Measurements from ENCODE around the gene IRAK1.

IRAK1 gene

DNA sequence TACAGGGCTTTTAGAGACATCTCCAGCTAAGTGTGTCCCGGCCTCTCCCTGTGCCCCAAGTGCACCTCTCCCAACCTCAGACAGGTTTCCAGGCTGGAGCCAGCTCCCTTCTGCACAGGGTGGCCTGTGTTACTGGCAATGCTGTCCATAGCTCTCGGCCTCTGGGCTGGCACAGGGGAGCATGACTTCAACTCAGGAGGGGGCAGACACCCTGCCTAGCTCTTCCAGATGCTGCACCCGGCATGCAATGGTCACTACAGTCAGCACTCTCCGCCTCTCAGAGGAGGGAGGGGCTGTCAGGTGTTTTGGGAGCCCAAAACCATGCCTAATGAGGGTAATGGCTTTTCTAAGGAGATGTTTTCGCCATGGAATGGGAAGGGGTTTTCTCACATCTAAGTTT is 2.4 kb upstream of the IRAK1 start:
- in situ Hi-C loops (cut with MboI; ENCODE audit: low sequenced_read_pairs): no loop called here

- in situ Hi-C loops (cut with MboI; ENCODE audit: low sequenced_read_pairs): no loop called here
Measured at GRCh38 chrX:154021131-154021611, 1.5 kb upstream of the IRAK1 start.

GRCh38 chrX:154020536-154021115 is 924 bp upstream of the IRAK1 start:
- in situ Hi-C loops (cut with MboI; ENCODE audit: low sequenced_read_pairs): no loop called here

- in situ Hi-C loops (cut with MboI; ENCODE audit: low sequenced_read_pairs): no loop called here
Measured at GRCh38 chrX:154019061-154019621, 561 bp downstream of the IRAK1 start.

GRCh38 chrX:154018518-154019060 is 1.1 kb downstream of the IRAK1 start:
- in situ Hi-C loops (cut with MboI; ENCODE audit: low sequenced_read_pairs): no loop called here

DNA sequence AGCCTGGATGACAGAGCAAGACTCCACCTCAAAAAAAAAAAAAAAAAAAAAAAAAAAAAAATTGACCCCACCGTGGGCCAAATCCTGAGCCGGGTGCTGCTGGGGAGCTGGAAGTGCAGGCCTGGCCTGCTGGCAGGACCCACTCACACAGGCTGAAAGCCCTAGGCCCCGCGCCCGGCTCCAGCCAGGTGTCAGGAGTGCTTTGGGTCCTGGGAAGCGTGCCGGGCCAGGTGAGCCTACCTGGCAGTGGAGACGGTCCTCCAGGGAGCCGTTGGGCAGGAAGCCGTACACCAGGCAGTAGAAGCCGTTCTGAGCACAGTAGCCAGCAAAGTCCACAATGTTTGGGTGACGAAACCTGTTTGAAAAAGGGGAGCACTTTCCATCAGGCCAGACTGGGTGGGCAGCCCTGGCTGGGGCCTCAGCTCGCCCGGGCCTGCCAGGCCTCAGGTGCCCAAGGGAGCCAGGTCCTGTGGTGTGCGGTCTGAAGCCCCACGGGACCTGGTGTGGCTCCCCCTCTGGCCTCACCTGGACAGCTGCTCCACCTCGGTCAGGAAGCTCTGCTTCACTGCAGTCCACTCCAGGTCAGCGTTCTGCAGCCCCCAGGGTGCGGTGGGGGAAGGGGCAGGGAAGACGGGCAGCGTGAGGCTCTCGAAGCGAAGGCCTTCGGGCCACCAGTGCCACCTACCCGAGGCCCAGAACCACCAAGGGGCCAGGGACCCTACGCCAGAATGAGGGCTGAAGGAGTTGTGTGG is 1.8 kb downstream of the IRAK1 start:
- in situ Hi-C loops (cut with MboI; ENCODE audit: low sequenced_read_pairs): no loop called here

- in situ Hi-C loops (cut with MboI; ENCODE audit: low sequenced_read_pairs): no loop called here
Measured at GRCh38 chrX:154016366-154017076, 3.2 kb downstream of the IRAK1 start.

- in situ Hi-C loops (cut with MboI; ENCODE audit: low sequenced_read_pairs): no loop called here
Measured at GRCh38 chrX:154015581-154016264, 4.0 kb downstream of the IRAK1 start.

DNA sequence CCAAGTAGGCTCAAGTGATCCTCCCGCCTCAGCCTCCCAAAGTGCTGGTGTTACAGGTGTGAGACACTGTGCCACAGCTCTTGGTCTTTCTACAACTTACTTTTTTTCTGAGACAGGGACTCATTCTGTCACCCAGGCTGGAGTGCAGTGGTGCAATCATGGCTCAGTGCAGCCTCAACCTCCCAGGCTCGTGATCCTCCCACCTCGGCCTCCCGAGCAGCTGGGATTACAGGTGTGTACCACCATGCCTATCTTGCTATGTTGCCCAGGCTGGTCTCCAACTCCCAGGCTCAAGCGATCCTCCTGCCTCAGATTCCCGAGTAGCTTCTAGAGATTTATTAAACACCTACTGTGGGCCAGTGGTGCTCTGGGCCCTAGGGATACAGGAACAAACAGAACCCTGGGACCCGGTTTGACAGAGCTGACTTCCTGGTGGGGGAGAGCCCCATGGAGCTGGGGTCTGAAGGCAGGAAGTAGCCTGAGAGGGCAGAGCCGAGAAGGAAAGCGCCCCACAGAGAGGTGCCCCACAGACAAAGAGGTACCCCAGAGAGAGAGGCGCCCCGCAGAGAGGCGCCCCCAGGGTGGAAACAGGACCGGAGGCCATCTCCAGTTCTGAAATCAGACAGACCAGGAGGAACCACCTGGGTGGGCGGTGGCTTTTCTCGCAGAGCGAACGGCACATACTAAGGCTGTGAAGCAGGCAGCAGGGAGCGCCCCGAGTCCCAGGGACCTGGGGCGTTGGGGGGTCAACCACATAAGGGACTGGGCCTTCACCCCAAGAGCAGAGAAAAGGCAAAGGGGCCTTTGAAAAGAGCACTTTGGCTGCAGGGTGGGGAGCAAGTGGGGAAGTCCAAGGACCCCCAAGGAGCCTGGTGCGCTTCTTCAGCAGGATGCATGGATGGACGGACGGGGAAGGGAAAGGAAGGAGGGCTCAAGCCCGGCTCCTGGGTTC is 5.0 kb downstream of the IRAK1 start:
- in situ Hi-C loops (cut with MboI; ENCODE audit: low sequenced_read_pairs): no loop called here

DNA sequence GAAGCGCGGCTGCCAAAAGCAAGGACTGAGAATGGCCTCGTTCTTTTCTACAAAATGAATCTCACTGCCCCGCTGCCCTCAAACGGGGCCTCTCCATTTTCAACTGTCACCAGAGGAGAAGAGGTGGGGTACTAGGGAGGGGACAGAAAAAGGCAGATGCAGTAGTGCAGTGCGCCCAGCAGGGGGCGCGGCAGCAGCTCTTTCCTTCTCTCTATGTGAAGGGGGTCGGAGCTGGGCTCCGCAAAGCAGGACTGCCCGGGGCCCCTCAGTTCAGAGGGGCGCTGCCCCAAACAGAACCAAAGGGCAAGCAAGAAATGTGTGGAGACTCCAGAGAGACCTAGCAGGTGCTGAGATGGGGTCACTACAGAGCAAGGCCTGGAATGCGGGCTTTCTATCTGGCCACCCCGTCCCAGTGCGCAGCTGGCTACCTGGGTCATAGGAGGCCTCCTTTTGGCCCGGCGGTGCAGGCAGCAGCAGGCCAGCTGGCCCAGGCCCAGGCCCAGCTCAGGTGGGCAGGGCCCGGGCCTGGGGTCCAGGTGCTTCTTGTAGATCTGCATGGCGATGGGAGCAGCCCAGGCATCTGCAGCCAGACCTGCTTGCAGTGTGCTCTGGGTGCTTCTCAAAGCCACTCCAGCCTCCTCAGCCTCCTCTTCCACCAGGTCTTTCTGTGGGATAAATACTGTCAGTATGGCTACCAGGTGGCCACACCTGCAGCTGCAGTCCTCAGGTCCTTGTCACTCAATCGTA is 5.9 kb downstream of the IRAK1 start:
- in situ Hi-C loops (cut with MboI; ENCODE audit: low sequenced_read_pairs): no loop called here

GRCh38 chrX:154013001-154013421 is 6.7 kb downstream of the IRAK1 start:
- in situ Hi-C loops (cut with MboI; ENCODE audit: low sequenced_read_pairs): no loop called here

GRCh38 chrX:154012336-154012991 is 7.2 kb downstream of the IRAK1 start:
- in situ Hi-C loops (cut with MboI; ENCODE audit: low sequenced_read_pairs): no loop called here

GRCh38 chrX:154011376-154012335 is 8.0 kb downstream of the IRAK1 start:
- in situ Hi-C loops (cut with MboI; ENCODE audit: low sequenced_read_pairs): no loop called here

DNA sequence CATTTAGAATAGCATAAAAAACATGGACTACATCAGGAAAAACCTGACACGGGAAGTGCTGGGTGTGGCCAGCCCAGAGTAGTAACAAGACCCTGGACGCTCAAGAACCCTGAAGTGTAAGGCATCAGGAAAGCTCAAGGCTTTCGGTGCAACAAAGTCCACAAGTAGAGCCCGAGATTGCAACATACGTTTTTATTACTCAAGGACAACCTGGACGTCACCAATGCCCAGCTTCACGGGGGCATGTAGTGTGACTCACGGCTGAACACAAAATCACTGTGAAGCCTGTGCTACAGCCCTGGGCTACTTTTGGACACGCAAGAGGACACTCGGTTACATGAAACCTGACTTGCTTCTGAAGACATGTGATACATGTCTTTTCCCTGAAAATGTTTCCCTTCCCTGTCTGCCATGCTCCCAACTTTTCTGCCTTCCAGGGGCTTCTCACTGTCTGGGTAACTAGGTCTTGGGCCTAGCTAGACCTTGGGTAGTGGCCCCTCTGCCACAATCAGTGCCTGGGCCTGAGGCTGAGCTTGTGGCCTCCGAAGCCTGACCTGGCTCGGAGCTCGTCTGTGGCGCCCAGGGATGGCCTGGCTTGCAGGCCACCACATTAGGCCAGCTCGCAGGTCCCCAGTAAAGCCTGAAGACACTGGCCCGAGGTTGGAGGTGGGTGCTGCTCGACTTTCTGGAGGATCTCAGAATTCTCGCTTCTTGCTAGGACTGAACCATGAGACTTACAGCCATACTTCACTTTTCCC is 9.2 kb downstream of the IRAK1 start:
- in situ Hi-C loops (cut with MboI; ENCODE audit: low sequenced_read_pairs): no loop called here

GRCh38 chrX:154008521-154008920 is 11.2 kb downstream of the IRAK1 start:
- in situ Hi-C loops (cut with MboI; ENCODE audit: low sequenced_read_pairs): no loop called here

- in situ Hi-C loops (cut with MboI; ENCODE audit: low sequenced_read_pairs): no loop called here
Measured at GRCh38 chrX:154006947-154007346, 12.8 kb downstream of the IRAK1 start.

DNA sequence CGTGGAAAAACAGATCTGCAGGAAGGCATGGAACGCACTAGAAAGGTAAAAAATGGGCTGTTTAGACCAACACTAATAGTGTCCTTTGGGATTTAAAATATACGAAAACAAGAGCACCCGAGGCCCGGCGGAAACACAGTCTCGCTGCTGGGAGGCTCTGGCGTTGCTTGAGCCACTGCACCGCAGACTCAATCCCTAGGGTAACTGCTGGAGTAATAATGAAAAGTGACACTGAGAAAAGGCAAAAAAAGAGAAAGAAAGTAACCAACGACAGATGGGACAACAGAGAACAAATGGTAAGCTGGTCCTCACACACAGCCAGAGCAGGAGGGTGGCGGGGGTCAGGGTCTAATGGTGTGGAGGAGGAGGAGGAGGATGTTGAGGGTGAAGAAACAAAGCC is 15.4 kb downstream of the IRAK1 start:
- in situ Hi-C loops (cut with MboI; ENCODE audit: low sequenced_read_pairs): no loop called here
